H1 (cell line): ENCODE measurements around the gene RPL32. TPM values are rescaled to one million over a fixed set of nuclear protein-coding genes. Genes with fewer than 3 reads are reported as not detected.

ENCODE experiments used
- CHD7 ChIP-seq: fragments of 300-600 bp; sonication (generic); IDR thresholded peaks from 2 replicates; pipeline ENCODE4 v1.7.1; 2012; ENCODE audit warnings: low read length, moderate library complexity, mild to moderate bottlenecking, inconsistent platforms; ENCODE audit not compliant: insufficient replicate concordance
- NRF1 ChIP-seq: IDR thresholded peaks from 2 replicates; pipeline ENCODE4 v1.6.1; 2011; ENCODE audit warnings: mild to moderate bottlenecking, low read depth, low read length, improper control_type of control experiment
- polyA plus RNA-seq, 7 experiments: library from polyadenylated mRNA; depleted of rRNA in 3 of 7; stranded (reverse) in 5 of 7; unstranded in 2 of 7; fragments of >200 nt in 5 of 7; fragments of 200-250 nt in 2 of 7; gene quantifications; 1 replicate in 5 of 7; 2 replicates in 1 of 7; 4 replicates in 1 of 7; pipeline versions ENCODE4 v1.2.1 to v1.2.3, GENCODE V29; 2011 to 2013; ENCODE audit warnings: missing spikeins in 2 of 7, mixed read lengths in 2 of 7
- total RNA-seq: library from RNA; stranded (reverse); fragmentation: NEBNext Ultra II Directional; extraction: Animal tissue kit (Norgen Biotek cat#: 25700); gene quantifications from 2 replicates; pipeline ENCODE4 v1.2.1, GENCODE V29; 2021

Gene RPL32
- total and polyA plus RNA-seq, 2 of the 8 experiments (the other 6 are each of a cell fraction or from before 2014, with no cell fraction given): 1,443 to 2,043 TPM

- no peak for TF ChIP-seq CHD7
- no peak for TF ChIP-seq NRF1
These were observed 42.7 kb downstream of the RPL32 start (continued) for GRCh38 chr3:12798559-12799179.
